ENCODE data around the gene LRCOL1. TPM values are rescaled to one million over a fixed set of nuclear protein-coding genes. Genes with fewer than 3 reads are reported as not detected.

The LRCOL1 gene
- total RNA-seq, 1 experiment from 2014 or later = not detected

DNA sequence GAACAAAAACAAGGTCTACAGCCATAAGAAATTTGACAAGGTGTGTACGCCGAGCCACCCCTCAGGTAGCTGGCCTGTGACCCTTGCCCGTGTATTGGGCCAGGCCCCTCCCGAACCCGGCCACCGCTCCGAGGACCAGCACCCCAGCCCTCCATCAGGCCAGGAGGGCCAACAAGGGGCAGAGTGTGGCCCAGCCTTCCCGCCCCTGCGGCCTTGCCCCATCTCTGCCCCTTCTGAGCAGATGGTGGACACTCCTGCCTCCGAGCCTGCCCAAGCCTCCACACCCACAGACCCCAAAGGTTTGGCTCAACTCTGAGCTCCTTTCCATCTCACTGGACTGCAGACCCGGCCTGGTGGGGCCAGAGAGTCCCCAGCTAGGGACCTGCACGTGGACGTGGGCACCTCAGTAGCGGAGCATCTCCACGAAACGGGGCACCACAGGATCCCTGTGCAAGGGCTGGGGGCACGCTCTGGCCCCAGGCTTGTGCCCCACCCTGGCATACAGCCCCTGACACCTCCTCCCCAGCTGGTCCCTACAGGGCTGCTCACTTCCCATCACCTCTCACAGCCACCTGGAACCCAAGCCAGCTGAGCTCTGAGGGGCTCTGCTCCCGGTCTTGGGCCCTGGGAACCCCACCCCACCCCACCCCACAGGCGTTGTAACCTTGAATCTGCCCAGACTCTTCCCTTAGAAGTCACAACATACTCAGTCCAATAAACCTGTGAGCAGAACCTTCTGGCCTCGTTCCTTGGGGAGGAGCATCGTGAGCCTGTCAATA lies 11.5 kb upstream of the LRCOL1 start:
- no peak overlapping the region for H3K27ac ChIP-seq (ENCODE audit: low read length)
- H3K9me3 ChIP-seq (ENCODE audit: control insufficient read depth, insufficient read depth, low read depth, low read length) = no peaks in the 10 kb centered on the region
- H3K27me3 ChIP-seq (ENCODE audit: control insufficient read depth, insufficient read depth, low read length) = peaks cover 6% of the 10 kb centered on the region; the same call in 1 of the 2 replicates
- BruUV-seq (replicated peaks) = no TSS peak
- in situ Hi-C loops (cut with HindIII; ENCODE audit: low pct_unique_long_range_greater_than_20kb, low sequenced_read_pairs) = no loop called here
- H3K4me3 ChIP-seq (ENCODE audit: low read depth in 2 of 2, low read length in 2 of 2) = no peak overlapping the region
- no peak; the same call in 1 of the 2 replicates for TF ChIP-seq POLR2AphosphoS5 (IDR thresholded peaks at IDR 0.05; ENCODE audit: low read depth, low read length)
- no peak for TF ChIP-seq TCF7L2 (IDR thresholded peaks at IDR 0.05; ENCODE audit: low read depth, low read length)
- TF ChIP-seq, protein P1, sequence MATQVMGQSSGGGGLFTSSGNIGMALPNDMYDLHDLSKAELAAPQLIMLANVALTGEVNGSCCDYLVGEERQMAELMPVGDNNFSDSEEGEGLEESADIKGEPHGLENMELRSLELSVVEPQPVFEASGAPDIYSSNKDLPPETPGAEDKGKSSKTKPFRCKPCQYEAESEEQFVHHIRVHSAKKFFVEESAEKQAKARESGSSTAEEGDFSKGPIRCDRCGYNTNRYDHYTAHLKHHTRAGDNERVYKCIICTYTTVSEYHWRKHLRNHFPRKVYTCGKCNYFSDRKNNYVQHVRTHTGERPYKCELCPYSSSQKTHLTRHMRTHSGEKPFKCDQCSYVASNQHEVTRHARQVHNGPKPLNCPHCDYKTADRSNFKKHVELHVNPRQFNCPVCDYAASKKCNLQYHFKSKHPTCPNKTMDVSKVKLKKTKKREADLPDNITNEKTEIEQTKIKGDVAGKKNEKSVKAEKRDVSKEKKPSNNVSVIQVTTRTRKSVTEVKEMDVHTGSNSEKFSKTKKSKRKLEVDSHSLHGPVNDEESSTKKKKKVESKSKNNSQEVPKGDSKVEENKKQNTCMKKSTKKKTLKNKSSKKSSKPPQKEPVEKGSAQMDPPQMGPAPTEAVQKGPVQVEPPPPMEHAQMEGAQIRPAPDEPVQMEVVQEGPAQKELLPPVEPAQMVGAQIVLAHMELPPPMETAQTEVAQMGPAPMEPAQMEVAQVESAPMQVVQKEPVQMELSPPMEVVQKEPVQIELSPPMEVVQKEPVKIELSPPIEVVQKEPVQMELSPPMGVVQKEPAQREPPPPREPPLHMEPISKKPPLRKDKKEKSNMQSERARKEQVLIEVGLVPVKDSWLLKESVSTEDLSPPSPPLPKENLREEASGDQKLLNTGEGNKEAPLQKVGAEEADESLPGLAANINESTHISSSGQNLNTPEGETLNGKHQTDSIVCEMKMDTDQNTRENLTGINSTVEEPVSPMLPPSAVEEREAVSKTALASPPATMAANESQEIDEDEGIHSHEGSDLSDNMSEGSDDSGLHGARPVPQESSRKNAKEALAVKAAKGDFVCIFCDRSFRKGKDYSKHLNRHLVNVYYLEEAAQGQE (IDR thresholded peaks at IDR 0.05; ENCODE audit: insufficient read depth in 1 of 2, low read depth in 2 of 2, low read length in 1 of 2) = no peak
- TF ChIP-seq SIN3A (IDR thresholded peaks at IDR 0.05; ENCODE audit: borderline replicate concordance, insufficient read depth, low read depth, low read length) = no peak
- TF ChIP-seq, protein P2, sequence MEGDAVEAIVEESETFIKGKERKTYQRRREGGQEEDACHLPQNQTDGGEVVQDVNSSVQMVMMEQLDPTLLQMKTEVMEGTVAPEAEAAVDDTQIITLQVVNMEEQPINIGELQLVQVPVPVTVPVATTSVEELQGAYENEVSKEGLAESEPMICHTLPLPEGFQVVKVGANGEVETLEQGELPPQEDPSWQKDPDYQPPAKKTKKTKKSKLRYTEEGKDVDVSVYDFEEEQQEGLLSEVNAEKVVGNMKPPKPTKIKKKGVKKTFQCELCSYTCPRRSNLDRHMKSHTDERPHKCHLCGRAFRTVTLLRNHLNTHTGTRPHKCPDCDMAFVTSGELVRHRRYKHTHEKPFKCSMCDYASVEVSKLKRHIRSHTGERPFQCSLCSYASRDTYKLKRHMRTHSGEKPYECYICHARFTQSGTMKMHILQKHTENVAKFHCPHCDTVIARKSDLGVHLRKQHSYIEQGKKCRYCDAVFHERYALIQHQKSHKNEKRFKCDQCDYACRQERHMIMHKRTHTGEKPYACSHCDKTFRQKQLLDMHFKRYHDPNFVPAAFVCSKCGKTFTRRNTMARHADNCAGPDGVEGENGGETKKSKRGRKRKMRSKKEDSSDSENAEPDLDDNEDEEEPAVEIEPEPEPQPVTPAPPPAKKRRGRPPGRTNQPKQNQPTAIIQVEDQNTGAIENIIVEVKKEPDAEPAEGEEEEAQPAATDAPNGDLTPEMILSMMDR (IDR thresholded peaks at IDR 0.05) = no peak
- DNase-seq (ENCODE audit: low read depth, low spot score) (no peak), ATAC-seq (peak; percentile 3; the same call in 1 of the 2 replicates)
- intact Hi-C loops (cut with micrococcal nuclease; ENCODE audit: unreplicated experiment) = no loop called here
- ChIA-PET CTCF (no interaction called here), POLR2A (interaction anchor here (0.6 kb wide), 1 partner anchor 11 kb away, joined by 3 read pairs; no protein-coding TSS in a partner anchor)
- H3K4me1 ChIP-seq (ENCODE audit: control insufficient read depth, insufficient read depth, low read length) = peaks cover 10% of the 10 kb centered on the region
- H3K36me3 ChIP-seq (ENCODE audit: control insufficient read depth, insufficient read depth, low read length) = no peaks in the 10 kb centered on the region

DNA sequence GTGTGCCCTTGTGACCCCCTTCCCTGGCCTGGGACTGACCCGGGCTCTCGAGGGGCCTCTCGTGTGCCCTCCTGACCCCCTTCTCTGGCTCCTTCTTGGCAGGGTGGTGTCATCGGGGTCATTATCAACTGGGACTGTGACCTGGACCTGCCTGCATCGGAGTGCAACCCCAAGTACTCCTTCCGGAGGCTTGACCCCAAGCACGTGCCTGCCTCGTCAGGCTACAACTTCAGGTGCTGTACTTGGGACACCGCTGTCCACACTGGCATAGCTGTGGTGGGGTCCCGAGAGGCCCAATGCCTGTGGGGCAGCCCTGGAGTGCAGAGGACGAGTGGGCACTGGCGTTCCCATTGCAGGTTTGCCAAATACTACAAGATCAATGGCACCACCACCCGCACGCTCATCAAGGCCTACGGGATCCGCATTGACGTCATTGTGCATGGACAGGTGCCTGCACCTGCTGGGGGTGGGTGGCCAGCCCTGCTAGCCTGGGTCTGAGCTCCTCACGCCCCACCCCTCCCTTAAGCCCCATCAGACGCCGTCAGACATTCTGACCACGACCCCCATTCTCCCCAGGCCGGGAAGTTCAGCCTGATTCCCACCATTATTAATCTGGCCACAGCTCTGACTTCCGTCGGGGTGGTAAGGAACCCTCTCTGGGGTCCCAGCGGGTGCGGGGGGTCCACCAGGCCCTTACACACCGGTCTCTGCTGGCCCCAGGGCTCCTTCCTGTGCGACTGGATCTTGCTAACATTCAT lies 10.7 kb upstream of the LRCOL1 start:
- in situ Hi-C loops (cut with HindIII; ENCODE audit: low pct_unique_long_range_greater_than_20kb, low sequenced_read_pairs) (no loop called here), intact Hi-C loops (cut with micrococcal nuclease; ENCODE audit: unreplicated experiment) (no loop called here)
- no peaks in the 10 kb centered on the region for H3K9me3 ChIP-seq (ENCODE audit: control insufficient read depth, insufficient read depth, low read depth, low read length)
- peaks cover 10% of the 10 kb centered on the region for H3K4me1 ChIP-seq (ENCODE audit: control insufficient read depth, insufficient read depth, low read length)
- peaks cover 6% of the 10 kb centered on the region; the same call in 1 of the 2 replicates for H3K27me3 ChIP-seq (ENCODE audit: control insufficient read depth, insufficient read depth, low read length)
- TF ChIP-seq POLR2AphosphoS5 (IDR thresholded peaks at IDR 0.05; ENCODE audit: low read depth, low read length) (no peak; the same call in 1 of the 2 replicates), TCF7L2 (IDR thresholded peaks at IDR 0.05; ENCODE audit: low read depth, low read length) (no peak), SIN3A (IDR thresholded peaks at IDR 0.05; ENCODE audit: borderline replicate concordance, insufficient read depth, low read depth, low read length) (no peak)
- TF ChIP-seq, protein P1 (IDR thresholded peaks at IDR 0.05; ENCODE audit: insufficient read depth in 1 of 2, low read depth in 2 of 2, low read length in 1 of 2) = no peak
- TF ChIP-seq, protein P2 (IDR thresholded peaks at IDR 0.05) = no peak
- no peak for DNase-seq (ENCODE audit: low read depth, low spot score)
- H3K27ac ChIP-seq (ENCODE audit: low read length) = no peak overlapping the region
- no TSS peak for BruUV-seq (replicated peaks)
- CTCF ChIA-PET = no interaction called here
- H3K36me3 ChIP-seq (ENCODE audit: control insufficient read depth, insufficient read depth, low read length) = no peaks in the 10 kb centered on the region
- no peak overlapping the region for H3K4me3 ChIP-seq (ENCODE audit: low read depth in 2 of 2, low read length in 2 of 2)
- no peak for ATAC-seq
- POLR2A ChIA-PET = no interaction called here

Data from Panc1 (cell line).